Measurements from ENCODE around the gene DCP2.
A peak's percentile ranks its signal among the peaks of the same experiment; 100 is the strongest.

The DCP2 gene

GRCh38 chr5:113026211-113026610 is 49.6 kb downstream of the DCP2 start:
- TF ChIP-seq, protein P1, sequence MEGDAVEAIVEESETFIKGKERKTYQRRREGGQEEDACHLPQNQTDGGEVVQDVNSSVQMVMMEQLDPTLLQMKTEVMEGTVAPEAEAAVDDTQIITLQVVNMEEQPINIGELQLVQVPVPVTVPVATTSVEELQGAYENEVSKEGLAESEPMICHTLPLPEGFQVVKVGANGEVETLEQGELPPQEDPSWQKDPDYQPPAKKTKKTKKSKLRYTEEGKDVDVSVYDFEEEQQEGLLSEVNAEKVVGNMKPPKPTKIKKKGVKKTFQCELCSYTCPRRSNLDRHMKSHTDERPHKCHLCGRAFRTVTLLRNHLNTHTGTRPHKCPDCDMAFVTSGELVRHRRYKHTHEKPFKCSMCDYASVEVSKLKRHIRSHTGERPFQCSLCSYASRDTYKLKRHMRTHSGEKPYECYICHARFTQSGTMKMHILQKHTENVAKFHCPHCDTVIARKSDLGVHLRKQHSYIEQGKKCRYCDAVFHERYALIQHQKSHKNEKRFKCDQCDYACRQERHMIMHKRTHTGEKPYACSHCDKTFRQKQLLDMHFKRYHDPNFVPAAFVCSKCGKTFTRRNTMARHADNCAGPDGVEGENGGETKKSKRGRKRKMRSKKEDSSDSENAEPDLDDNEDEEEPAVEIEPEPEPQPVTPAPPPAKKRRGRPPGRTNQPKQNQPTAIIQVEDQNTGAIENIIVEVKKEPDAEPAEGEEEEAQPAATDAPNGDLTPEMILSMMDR (IDR thresholded peaks at IDR 0.05; ENCODE audit: low read depth, low read length): no peak
- no peak overlapping the region for H3K4me3 ChIP-seq (replicated peaks in 1 of 2; ENCODE audit: low read depth in 2 of 2, low read length in 2 of 2)

GRCh38 chr5:113027015-113027414 is 50.4 kb downstream of the DCP2 start:
- TF ChIP-seq, protein P1 (IDR thresholded peaks at IDR 0.05; ENCODE audit: low read depth, low read length): no peak
- no peak for DNase-seq (ENCODE audit: low read depth in 2 of 2)
- H3K4me3 ChIP-seq (replicated peaks in 1 of 2; ENCODE audit: low read depth in 2 of 2, low read length in 2 of 2): no peak overlapping the region

More at GRCh38 chr5:113026211-113026610, 49.6 kb downstream of the DCP2 start:
- DNase-seq (ENCODE audit: low read depth in 2 of 2): no peak

DNA sequence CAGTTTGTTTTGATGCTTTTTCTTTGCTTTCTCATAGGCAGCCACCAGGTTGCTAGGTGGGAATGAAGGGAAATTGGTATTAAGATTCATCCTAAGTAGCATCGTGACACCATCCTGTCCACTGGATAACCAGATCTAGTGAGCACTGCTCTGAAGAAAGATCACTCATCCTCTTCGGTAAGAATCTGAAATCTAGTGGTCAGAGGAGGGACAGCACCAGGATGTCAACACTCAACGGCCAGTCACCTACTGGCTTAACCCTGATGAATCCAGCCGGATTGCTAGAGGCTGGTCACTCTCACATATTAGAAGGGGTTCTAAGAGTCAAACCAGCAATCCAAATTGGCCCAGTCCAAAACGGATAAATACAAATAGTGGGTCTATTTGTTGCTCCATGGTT is 50.8 kb downstream of the DCP2 start:
- TF ChIP-seq, protein P1 (IDR thresholded peaks at IDR 0.05; ENCODE audit: low read depth, low read length): peak; percentile 7
- H3K4me3 ChIP-seq (replicated peaks in 1 of 2; ENCODE audit: low read depth in 2 of 2, low read length in 2 of 2): no peak overlapping the region
- DNase-seq (ENCODE audit: low read depth in 2 of 2): no peak

- DNase-seq (ENCODE audit: low read depth in 2 of 2): peak; percentile 61 to 63
- H3K4me3 ChIP-seq (replicated peaks in 1 of 2; ENCODE audit: low read depth in 2 of 2, low read length in 2 of 2): no peak overlapping the region
- TF ChIP-seq, protein P1 (IDR thresholded peaks at IDR 0.05; ENCODE audit: low read depth, low read length): no peak
Observed at GRCh38 chr5:113029614-113030013, 53.0 kb downstream of the DCP2 start.

GRCh38 chr5:113031104-113031503 is 54.5 kb downstream of the DCP2 start:
- TF ChIP-seq, protein P1 (IDR thresholded peaks at IDR 0.05; ENCODE audit: low read depth, low read length): no peak
- H3K4me3 ChIP-seq (replicated peaks in 1 of 2; ENCODE audit: low read depth in 2 of 2, low read length in 2 of 2): no peak overlapping the region
- no peak for DNase-seq (ENCODE audit: low read depth in 2 of 2)

DNA sequence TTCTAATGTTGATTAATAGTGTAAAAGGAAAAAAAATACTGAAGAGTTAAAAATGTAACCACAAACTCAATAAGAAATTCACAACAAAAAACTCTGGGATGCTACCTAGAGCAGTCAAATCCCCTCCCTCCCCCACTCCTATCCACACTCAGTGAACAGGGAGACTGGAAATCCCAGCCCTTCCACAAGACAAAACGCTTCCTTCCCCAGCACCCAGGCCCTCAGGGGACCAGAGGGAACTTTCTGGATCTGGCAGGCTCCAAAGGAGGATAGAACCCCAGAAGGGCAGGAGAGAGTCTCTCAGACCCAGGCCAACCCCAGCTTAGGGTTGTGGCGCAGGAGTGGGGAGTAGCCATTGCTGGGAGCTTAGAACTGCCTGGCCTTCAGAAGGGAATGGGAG is 55.0 kb downstream of the DCP2 start:
- no peak overlapping the region for H3K4me3 ChIP-seq (replicated peaks in 1 of 2; ENCODE audit: low read depth in 2 of 2, low read length in 2 of 2)
- no peak for DNase-seq (ENCODE audit: low read depth in 2 of 2)
- TF ChIP-seq, protein P1 (IDR thresholded peaks at IDR 0.05; ENCODE audit: low read depth, low read length): no peak

DNA sequence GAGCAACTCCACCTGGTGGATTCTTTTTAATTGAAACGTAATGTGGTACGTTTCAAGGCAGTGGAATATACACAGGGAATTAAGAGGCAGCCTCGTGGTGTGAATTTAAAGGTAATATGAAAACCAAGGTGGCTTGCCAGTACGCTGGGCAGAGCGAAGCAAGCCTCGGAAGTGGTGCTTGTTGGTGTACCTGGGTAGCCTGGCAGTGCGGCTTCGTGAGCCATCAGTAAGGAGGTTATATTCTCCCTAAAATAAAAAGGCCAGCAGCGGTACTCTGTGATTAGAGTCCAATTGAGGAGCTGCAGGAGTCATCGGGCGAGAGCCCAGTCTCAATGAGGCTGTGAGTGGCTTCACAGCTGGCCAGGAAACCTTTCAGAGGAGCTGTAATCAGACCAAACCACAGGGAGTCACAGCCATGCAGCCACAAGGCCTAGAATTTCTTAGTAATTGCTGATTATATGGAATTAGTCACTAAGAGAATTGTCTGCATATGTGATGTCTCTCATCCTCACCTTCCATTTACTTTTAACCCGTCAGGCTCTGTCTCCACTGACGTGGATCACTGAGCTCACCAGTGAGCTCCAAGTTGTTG is 57.7 kb downstream of the DCP2 start:
- peak; percentile 78 for DNase-seq (ENCODE audit: low read depth in 2 of 2)
- TF ChIP-seq, protein P1 (IDR thresholded peaks at IDR 0.05; ENCODE audit: low read depth, low read length): no peak
- no peak overlapping the region for H3K4me3 ChIP-seq (replicated peaks in 1 of 2; ENCODE audit: low read depth in 2 of 2, low read length in 2 of 2)
